Renal cortical epithelial cell (primary cell): ENCODE results near the gene NR3C1. TPM values are rescaled to one million over a fixed set of nuclear protein-coding genes. Genes with fewer than 3 reads are reported as not detected.
A peak's percentile ranks its signal among the peaks of the same experiment; 100 is the strongest.

ENCODE experiments used
- DNase-seq: peaks from one replicate; pipeline ENCODE4 v3.0.0-alpha.2; 2011; ENCODE audit warnings: low read depth
- total RNA-seq: library from RNA; depleted of rRNA; stranded (reverse); fragments of >200 nt; gene quantifications from 2 replicates; pipeline ENCODE4 v1.2.3, GENCODE V29; 2014

Gene NR3C1
- total RNA-seq, 1 donor from 2014 or later: 40.0 TPM

GRCh38 chr5:143311428-143311827, 92.1 kb downstream of the NR3C1 start:
- peak; percentile 20 for DNase-seq

GRCh38 chr5:143309661-143310431, 93.6 kb downstream of the NR3C1 start:
- peak; percentile 21 for DNase-seq

GRCh38 chr5:143308731-143309130, 94.8 kb downstream of the NR3C1 start:
- DNase-seq: peak; percentile 19

- DNase-seq: no peak
Measured at GRCh38 chr5:143306040-143306439, 97.4 kb downstream of the NR3C1 start.

GRCh38 chr5:143304836-143305475, 98.5 kb downstream of the NR3C1 start:
- DNase-seq: no peak

- DNase-seq: peak; percentile 69
Measured at GRCh38 chr5:143302341-143303045, 101.0 kb downstream of the NR3C1 start.

GRCh38 chr5:143297756-143298155, 105.7 kb downstream of the NR3C1 start:
- no peak for DNase-seq

- no peak for DNase-seq
Measured at GRCh38 chr5:143290125-143290524, 113.4 kb downstream of the NR3C1 start.

GRCh38 chr5:143284521-143284920, 119.0 kb downstream of the NR3C1 start:
- no peak for DNase-seq

- DNase-seq: no peak
Measured at GRCh38 chr5:143284002-143284401, 119.5 kb downstream of the NR3C1 start.

- DNase-seq: no peak
Measured at GRCh38 chr5:143281226-143281625, 122.3 kb downstream of the NR3C1 start.

GRCh38 chr5:143279698-143280097, 123.8 kb downstream of the NR3C1 start:
- no peak for DNase-seq

- DNase-seq: no peak
Measured at GRCh38 chr5:143277536-143277935, 126.0 kb downstream of the NR3C1 start.

GRCh38 chr5:143275512-143276363, 127.7 kb downstream of the NR3C1 start:
- no peak for DNase-seq

GRCh38 chr5:143274952-143275351, 128.5 kb downstream of the NR3C1 start:
- DNase-seq: no peak

- DNase-seq: no peak
Measured at GRCh38 chr5:143271431-143271830, 132.1 kb downstream of the NR3C1 start.

- DNase-seq: no peak
Measured at GRCh38 chr5:143268388-143268787, 135.1 kb downstream of the NR3C1 start.

GRCh38 chr5:143267186-143267585, 136.3 kb downstream of the NR3C1 start:
- DNase-seq: no peak

- DNase-seq: no peak
Measured at GRCh38 chr5:143265995-143266394, 137.5 kb downstream of the NR3C1 start.

- DNase-seq: no peak
Measured at GRCh38 chr5:143263272-143263810, 140.1 kb downstream of the NR3C1 start.

GRCh38 chr5:143262393-143263174, 140.9 kb downstream of the NR3C1 start:
- DNase-seq: peak; percentile 63
